ENCODE results near the gene PPFIA1. TPM values are rescaled to one million over a fixed set of nuclear protein-coding genes. Genes with fewer than 3 reads are reported as not detected.

Gene PPFIA1
- total RNA-seq, 1 experiment from 2014 or later: 86.8 TPM

- Histone ChIP-seq H3K27me3 (ENCODE audit: insufficient read depth, low read depth) (no peaks in the 10 kb centered on the region), H3K36me3 (ENCODE audit: low read depth) (peaks cover 51% of the 10 kb centered on the region), H3K79me2 (ENCODE audit: low read depth) (peaks cover 95% of the 10 kb centered on the region), H3K9me3 (ENCODE audit: insufficient read depth, low read depth) (no peaks in the 10 kb centered on the region), H3K9me2 (ENCODE audit: insufficient read depth) (no peaks in the 10 kb centered on the region), H3K4me1 (replicated peaks; ENCODE audit: insufficient read depth) (peaks cover 34% of the 10 kb centered on the region), H4K20me1 (ENCODE audit: insufficient read depth) (peaks cover 71% of the 10 kb centered on the region), H3F3A (ENCODE audit: insufficient read depth, low read depth) (peaks cover 57% of the 10 kb centered on the region), H3K4me3 (no peak overlapping the region), H3K27ac (peak overlapping the region; percentile 41; the same call in 1 of the 2 replicates), H2AFZ (no peak overlapping the region), H3K4me2 (no peak overlapping the region)
- no peak for DNase-seq
- intact Hi-C loops (cut with micrococcal nuclease; ENCODE audit: unreplicated experiment): no loop called here
- CTCF ChIA-PET: no interaction called here
- POLR2A ChIA-PET (ENCODE audit: unreplicated experiment): interaction anchor here (0.6 kb wide), 1 partner anchor 17 kb away, joined by 6 read pairs; no protein-coding TSS in a partner anchor
- TF ChIP-seq EZH2 (IDR thresholded peaks at IDR 0.05; ENCODE audit: low read depth) (no peak), CTCF (conservative IDR thresholded peaks at IDR 0.05) (no peak)
- BruUV-seq (replicated peaks): no TSS peak
Observed at GRCh38 chr11:70402016-70402415, 131.5 kb downstream of the PPFIA1 start.

GRCh38 chr11:70402685-70403084, 132.2 kb downstream of the PPFIA1 start:
- peaks cover 58% of the 10 kb centered on the region for H3K36me3 ChIP-seq (ENCODE audit: low read depth)
- peak overlapping the region; percentile 41 for H3K27ac ChIP-seq
- H3K4me1 ChIP-seq (replicated peaks; ENCODE audit: insufficient read depth): peaks cover 31% of the 10 kb centered on the region
- H2AFZ ChIP-seq: no peak overlapping the region
- H3F3A ChIP-seq (ENCODE audit: insufficient read depth, low read depth): peaks cover 54% of the 10 kb centered on the region
- ChIA-PET CTCF (no interaction called here), POLR2A (ENCODE audit: unreplicated experiment) (no interaction called here)
- H3K79me2 ChIP-seq (ENCODE audit: low read depth): peaks cover 89% of the 10 kb centered on the region
- peak overlapping the region; percentile 27 for H3K4me2 ChIP-seq
- no peaks in the 10 kb centered on the region for H3K27me3 ChIP-seq (ENCODE audit: insufficient read depth, low read depth)
- no peaks in the 10 kb centered on the region for H3K9me2 ChIP-seq (ENCODE audit: insufficient read depth)
- BruUV-seq (replicated peaks): no TSS peak
- DNase-seq: no peak
- intact Hi-C loops (cut with micrococcal nuclease; ENCODE audit: unreplicated experiment): no loop called here
- no peak for TF ChIP-seq CTCF (conservative IDR thresholded peaks at IDR 0.05)
- TF ChIP-seq EZH2 (IDR thresholded peaks at IDR 0.05; ENCODE audit: low read depth): no peak
- no peaks in the 10 kb centered on the region for H3K9me3 ChIP-seq (ENCODE audit: insufficient read depth, low read depth)
- H4K20me1 ChIP-seq (ENCODE audit: insufficient read depth): peaks cover 77% of the 10 kb centered on the region
- H3K4me3 ChIP-seq: no peak overlapping the region

- intact Hi-C loops (cut with micrococcal nuclease; ENCODE audit: unreplicated experiment): no loop called here
- Histone ChIP-seq H2AFZ (no peak overlapping the region), H3K9me3 (ENCODE audit: insufficient read depth, low read depth) (no peaks in the 10 kb centered on the region), H3K79me2 (ENCODE audit: low read depth) (peaks cover 76% of the 10 kb centered on the region), H3K4me2 (no peak overlapping the region), H4K20me1 (ENCODE audit: insufficient read depth) (peaks cover 92% of the 10 kb centered on the region), H3K4me3 (no peak overlapping the region), H3K36me3 (ENCODE audit: low read depth) (peaks cover 70% of the 10 kb centered on the region), H3K27me3 (ENCODE audit: insufficient read depth, low read depth) (no peaks in the 10 kb centered on the region), H3K4me1 (replicated peaks; ENCODE audit: insufficient read depth) (peaks cover 31% of the 10 kb centered on the region), H3F3A (ENCODE audit: insufficient read depth, low read depth) (peaks cover 51% of the 10 kb centered on the region), H3K9me2 (ENCODE audit: insufficient read depth) (no peaks in the 10 kb centered on the region), H3K27ac (no peak overlapping the region)
- POLR2A ChIA-PET (ENCODE audit: unreplicated experiment): no interaction called here
- no TSS peak for BruUV-seq (replicated peaks)
- CTCF ChIA-PET: no interaction called here
- TF ChIP-seq CTCF (conservative IDR thresholded peaks at IDR 0.05) (no peak), EZH2 (IDR thresholded peaks at IDR 0.05; ENCODE audit: low read depth) (no peak)
- DNase-seq: no peak
Observed at GRCh38 chr11:70404244-70404643, 133.8 kb downstream of the PPFIA1 start.
